ENCODE data around the gene TESPA1.

GRCh38 chr12:54936736-54937135 is 47.8 kb downstream of the TESPA1 start:
- no peak for TF ChIP-seq CTCF (IDR thresholded peaks at IDR 0.05; ENCODE audit: poor library complexity)
- TF ChIP-seq EZH2 (IDR thresholded peaks at IDR 0.05; ENCODE audit: borderline replicate concordance) = no peak
- no peak for TF ChIP-seq EZH2phosphoT487 (IDR thresholded peaks at IDR 0.05; ENCODE audit: low read depth, severe bottlenecking, unreplicated experiment)

Measured in hepatocyte (in vitro differentiated cells).